HG03469 (cell line): ENCODE data around the gene RNASEL.
"Not testable (repeated sequence)": the region's sequence is repeated elsewhere in the genome, so short reads cannot be mapped to it uniquely, and the experiment has no call there.

Source experiments
- ATAC-seq: cut with Tn5 transposase; IDR thresholded peaks from one replicate; pipeline ENCODE4 v1.9.1; 2021; ENCODE audit warnings: mild to moderate bottlenecking, moderate library complexity, moderate number of reproducible peaks; ENCODE audit not compliant: unreplicated experiment

RNASEL gene

GRCh38 chr1:182567629-182568028, 21.4 kb downstream of the RNASEL start:
- ATAC-seq, result no peak

DNA sequence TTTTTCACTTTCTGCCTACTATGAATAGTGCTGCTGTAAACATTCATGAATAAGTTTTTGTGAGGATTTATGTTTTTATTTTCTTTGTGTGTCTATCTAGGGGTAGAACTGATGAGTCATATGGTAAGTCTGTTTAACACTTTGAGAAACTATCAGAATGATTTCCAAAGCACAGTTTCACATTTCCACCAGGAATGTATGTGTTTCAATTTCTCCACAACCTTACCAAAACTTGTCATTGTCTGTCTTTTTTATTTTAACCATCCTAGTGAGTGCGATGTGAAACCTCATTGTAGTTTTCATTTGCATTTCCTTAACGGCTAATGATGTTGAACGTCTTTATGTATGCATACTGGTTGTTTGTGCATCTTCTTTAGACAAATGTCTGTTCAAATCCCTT, 23.5 kb downstream of the RNASEL start:
- no peak for ATAC-seq

- no peak for ATAC-seq
Measured at GRCh38 chr1:182564406-182565004, 24.6 kb downstream of the RNASEL start.

DNA sequence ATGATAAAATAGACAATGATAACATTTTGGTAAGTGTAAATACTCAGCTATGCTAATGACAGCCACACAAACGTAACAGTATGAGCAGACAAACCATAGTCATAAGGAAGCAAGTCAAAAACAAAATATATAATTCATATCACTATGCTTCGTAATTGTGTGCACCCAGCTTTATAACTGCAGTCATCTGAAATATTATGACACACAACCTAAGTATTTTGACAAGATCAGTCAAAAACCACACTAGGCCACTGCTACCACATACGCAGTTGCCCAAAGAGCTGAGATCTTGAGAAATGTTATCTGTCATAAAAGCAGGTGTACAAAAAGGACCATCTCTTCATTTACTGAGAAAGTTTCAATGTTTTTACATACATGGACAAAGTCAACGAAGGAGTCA, 26.0 kb downstream of the RNASEL start:
- ATAC-seq, result no peak

DNA sequence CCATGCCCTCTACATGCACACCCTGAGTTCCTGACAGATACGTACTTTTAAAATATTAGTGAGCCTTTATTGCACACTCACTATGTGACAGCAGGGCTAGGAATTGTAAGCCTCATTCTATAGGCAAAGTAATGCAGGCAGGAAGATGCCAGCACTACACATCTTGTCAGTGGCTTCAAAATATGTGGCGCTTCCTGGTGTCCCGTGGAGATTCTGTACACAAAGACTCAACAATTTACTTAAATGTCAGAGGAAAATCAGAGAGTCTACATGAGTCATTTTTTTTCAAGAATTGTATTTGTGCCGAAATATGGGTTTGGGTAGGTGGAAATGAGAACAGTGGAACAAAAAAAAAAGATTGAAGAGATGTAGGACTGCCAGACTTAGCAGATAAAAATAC, 27.6 kb downstream of the RNASEL start:
- no peak for ATAC-seq

DNA sequence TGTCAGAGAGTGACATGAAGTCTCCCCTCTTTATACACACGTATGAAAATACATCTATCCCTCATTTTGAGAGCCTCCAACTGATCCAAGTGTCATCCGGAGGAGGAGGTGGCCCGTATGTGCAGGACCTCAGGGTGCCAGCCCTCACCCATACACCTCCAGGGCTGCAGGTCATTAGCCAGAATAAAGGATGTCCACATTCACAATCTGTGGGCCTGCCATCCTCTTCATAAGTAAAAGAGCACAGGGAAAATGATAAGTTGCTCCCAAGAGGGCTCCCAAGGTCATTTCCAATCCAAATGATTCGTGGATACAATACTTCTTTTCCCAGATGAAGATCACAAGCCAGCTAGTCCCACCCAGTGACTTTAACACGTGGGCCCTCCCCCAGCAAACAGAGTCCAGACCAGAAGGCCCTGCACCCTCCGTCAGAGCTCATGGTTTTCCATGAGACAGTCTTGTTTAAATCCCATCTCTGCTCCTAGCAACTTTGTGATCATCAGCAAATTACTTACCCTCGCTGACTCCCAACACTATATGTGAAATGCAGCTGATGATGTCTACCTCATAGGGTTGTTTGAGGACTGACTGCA, 28.6 kb downstream of the RNASEL start:
- no peak for ATAC-seq

- no peak for ATAC-seq
Measured at GRCh38 chr1:182556279-182556678, 32.8 kb downstream of the RNASEL start.

GRCh38 chr1:182555493-182555892, 33.6 kb downstream of the RNASEL start:
- ATAC-seq, result no peak

- ATAC-seq, result no peak
Measured at GRCh38 chr1:182552527-182552926, 36.5 kb downstream of the RNASEL start.

- ATAC-seq, result no peak
Measured at GRCh38 chr1:182549811-182550210, 39.2 kb downstream of the RNASEL start.

DNA sequence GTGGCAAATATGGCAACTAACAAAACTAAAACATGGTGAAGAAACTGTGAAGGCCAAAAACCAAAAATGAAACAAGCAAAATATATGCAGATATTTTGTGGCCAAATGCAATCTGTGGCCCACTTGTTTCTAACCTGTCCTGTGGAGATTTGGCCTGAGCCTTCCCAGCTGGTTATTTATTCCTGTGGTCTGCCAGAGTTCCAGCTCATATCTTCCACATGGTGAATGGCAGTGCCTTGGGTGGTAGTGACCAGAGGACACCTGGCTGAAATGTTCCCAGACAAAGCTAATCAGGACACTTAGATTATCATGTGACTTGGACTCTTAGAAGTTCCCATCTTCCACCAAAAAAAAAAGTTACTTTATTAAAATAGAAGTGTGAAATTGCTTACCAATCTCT, 39.7 kb downstream of the RNASEL start:
- ATAC-seq, result no peak

DNA sequence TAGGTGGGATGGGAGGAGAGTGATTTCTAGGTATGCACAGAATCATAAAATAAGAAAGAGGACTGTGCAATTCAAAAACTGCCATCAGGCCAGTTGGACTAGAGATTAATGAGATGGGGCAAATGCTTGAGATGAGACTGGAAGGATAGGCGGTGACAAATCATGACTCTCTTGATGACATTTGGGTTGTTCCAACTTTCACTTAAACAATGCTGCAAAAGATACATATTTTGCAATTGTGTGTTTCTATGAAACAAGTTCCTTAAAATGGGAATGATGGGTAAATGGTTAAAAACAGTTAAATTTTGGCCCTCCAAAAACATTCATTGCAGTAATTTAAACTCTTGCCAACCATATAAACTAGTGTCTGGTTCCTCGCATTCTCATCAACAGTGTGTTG, 55.2 kb downstream of the RNASEL start:
- no peak for ATAC-seq

DNA sequence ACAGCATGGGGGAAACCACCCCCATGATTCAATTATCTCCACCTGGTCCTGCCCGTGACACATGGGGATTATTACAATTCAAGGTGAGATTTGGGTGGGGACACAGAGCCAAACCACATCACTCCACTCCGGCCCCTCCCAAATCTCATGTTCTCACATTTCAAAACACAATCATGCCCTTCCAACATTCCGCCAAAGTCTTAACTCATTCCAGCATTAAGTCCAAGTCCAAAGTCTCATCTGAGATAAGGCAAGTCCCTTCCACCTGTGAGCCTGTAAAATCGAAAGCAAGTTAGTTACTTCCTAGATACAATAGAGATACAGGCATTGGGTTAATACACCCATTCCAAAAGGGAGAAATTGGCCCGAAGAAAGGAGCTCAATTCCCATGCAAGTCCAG, 60.9 kb downstream of the RNASEL start:
- not testable (repeated sequence) for ATAC-seq

DNA sequence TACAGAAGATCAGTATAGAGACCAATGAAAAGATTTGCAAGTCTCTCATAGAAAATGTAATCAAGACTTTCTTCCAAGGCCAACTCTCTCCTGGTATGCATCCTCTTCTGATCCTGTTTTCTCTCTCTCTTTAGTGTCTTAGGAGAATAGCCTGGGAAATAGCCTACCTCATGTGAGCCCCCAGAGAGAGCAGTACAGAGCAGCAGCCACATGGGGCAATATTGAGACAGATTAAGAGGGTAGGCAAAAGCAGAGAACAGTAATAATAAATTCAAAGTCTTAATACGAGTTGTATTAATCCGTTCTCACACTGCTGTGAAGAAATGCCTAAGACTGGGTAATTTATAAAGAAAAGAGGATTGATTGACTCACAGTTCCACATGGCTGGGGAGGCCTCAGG, 61.4 kb downstream of the RNASEL start:
- ATAC-seq, result no peak

- no peak for ATAC-seq
Measured at GRCh38 chr1:182525342-182525741, 63.7 kb downstream of the RNASEL start.
